Measurements from ENCODE around the gene FBXL16.

DNA sequence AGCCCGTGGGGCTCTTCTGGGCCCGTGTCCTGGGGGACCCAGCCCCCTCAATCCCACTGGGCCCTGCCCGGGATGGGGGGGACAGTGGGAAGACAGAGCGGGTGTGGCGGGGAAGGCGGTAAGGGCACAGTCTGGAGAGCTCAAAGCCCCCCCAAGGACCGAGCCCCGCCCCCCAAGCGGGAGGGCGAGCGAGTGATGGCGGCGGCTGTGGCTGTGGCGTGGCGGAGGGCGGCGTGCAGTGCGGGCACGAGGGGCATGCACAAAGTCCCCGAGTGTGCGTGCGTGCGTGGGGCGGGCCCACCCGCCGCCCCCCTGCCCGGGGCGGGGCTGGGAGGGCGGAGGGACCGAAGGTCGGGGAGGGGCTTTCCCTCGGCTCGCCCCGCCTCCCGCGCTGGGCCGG, 11.8 kb downstream of the FBXL16 start:
- TF ChIP-seq, protein P1, sequence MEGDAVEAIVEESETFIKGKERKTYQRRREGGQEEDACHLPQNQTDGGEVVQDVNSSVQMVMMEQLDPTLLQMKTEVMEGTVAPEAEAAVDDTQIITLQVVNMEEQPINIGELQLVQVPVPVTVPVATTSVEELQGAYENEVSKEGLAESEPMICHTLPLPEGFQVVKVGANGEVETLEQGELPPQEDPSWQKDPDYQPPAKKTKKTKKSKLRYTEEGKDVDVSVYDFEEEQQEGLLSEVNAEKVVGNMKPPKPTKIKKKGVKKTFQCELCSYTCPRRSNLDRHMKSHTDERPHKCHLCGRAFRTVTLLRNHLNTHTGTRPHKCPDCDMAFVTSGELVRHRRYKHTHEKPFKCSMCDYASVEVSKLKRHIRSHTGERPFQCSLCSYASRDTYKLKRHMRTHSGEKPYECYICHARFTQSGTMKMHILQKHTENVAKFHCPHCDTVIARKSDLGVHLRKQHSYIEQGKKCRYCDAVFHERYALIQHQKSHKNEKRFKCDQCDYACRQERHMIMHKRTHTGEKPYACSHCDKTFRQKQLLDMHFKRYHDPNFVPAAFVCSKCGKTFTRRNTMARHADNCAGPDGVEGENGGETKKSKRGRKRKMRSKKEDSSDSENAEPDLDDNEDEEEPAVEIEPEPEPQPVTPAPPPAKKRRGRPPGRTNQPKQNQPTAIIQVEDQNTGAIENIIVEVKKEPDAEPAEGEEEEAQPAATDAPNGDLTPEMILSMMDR (tag by site-specific recombination; IDR thresholded peaks at IDR 0.05): no peak
- TF ChIP-seq ZNF48 (tag by site-specific recombination; IDR thresholded peaks at IDR 0.05) (no peak), ZNF155 (tag by site-specific recombination; IDR thresholded peaks at IDR 0.05) (no peak), ZNF624 (tag by site-specific recombination; IDR thresholded peaks at IDR 0.05) (no peak), ZBTB8A (tag by site-specific recombination; IDR thresholded peaks at IDR 0.05) (no peak; the same call in 1 of the 2 replicates), REPIN1 (tag by site-specific recombination; IDR thresholded peaks at IDR 0.05; ENCODE audit: low read depth) (no peak), ZBTB48 (tag by site-specific recombination; IDR thresholded peaks at IDR 0.05) (no peak)

Data from HEK293 (cell line).